Fibroblast of skin of left quadriceps (primary cell): Measurements from ENCODE around the gene CELF2.

ENCODE experiments used
- DNase-seq, 2 experiments: peaks; one replicate each; pipeline ENCODE4 v3.0.0-alpha.2; 2013; ENCODE audit warnings: low read depth in 2 of 2

Gene CELF2

DNA sequence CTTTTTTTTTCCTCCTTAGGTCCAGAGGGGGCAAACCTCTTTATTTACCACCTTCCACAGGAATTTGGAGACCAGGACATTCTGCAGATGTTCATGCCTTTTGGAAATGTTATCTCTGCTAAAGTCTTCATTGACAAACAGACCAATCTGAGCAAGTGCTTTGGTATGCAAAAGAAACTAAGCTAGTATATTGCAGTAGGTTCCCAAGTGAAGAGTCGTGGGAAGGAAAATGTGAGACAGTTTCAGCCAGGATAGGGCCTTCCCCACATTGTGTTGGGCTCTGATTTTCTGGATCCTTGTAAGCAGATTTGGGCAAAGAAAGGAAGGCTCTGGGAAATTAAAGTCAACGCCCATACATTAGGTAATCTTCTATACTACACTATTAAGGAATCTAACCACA, 308.1 kb downstream of the CELF2 start:
- peak; percentile 27 for DNase-seq

DNA sequence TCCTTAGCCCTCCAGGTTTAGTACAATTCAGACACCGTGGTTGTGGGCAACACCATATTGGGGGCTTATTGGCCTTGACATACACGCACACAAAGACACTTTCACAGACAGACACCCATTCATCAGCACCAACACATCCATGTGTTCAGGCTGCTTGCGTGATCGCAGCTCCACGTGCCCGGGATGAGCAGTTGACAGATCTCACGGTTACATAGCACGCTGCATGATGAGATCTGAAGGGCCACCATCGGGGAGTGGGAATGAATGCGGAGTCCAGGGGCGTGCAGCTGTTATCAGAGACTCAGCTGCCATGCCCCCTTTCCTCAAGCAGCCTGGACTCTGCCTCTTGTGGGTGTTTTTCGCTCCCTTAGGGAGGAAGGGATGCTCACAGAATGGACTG, 308.6 kb downstream of the CELF2 start:
- no peak for DNase-seq

- DNase-seq = no peak
These were observed 309.4 kb downstream of the CELF2 start for GRCh38 chr10:11326913-11327616.

DNA sequence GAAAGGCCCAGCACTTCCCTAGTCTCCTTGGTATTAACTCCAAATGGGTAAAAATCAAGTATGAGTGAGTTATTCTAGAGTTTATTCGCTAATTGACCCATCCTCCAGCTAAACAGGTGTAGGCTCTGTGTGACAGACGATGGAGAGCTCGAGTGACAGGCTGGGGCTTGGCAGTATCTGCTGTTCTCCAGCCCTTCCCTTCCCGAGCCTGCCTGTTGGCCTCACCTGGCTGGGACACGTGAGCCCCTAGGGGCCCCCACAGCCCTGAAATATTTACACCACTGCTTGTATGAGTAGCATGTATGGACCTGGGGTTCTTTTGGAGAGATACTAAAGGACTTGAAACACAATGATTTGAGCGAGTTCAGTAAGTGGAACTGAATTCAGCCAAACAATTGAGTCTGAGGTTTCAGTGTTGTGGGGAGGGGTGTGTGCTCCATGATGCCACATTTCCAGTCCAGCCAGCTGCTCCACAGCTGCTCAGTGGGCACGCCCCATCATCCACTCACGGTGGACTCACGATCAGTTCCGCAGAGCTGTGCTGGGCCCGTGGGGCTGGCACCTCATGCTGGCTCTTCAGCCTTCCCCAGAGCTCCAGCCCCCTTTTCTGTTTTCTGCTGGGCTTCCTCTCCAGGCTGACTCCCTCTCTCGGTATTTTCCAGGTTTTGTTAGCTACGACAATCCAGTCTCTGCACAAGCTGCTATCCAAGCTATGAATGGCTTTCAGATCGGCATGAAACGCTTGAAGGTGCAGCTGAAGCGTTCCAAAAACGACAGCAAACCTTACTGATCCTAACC, 310.8 kb downstream of the CELF2 start:
- DNase-seq = no peak

DNA sequence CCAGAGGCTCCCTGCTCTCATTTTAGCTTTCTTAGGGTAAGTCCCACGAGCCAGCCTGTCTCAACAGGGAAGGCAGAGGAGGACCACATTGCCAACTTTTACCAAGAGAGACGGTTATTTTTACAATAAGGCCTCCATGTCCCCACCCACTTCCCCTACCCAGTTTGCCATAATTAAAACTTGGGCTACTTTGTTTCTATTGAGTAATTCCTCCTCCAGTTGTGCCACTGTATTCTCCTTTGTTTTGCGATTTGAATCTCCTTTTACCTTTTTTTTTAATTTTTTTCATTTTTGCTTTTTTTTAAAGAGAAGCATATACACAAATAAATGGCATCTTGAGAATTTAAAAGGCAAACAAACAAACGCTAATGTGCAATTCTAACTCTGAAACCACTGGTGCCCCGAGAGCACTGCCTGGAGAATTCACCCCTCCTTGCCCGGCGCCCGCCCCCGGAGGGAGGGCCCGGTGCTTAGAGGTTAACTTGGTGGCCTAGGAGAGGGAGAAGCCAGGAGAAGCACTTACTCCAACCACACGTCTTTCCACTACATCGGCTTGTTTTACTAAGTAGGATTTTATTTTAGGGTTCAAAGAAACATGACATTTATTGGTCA, 311.5 kb downstream of the CELF2 start:
- DNase-seq = no peak

- DNase-seq = peak; percentile 13 to 16
These were observed 312.8 kb downstream of the CELF2 start for GRCh38 chr10:11330383-11331045.

DNA sequence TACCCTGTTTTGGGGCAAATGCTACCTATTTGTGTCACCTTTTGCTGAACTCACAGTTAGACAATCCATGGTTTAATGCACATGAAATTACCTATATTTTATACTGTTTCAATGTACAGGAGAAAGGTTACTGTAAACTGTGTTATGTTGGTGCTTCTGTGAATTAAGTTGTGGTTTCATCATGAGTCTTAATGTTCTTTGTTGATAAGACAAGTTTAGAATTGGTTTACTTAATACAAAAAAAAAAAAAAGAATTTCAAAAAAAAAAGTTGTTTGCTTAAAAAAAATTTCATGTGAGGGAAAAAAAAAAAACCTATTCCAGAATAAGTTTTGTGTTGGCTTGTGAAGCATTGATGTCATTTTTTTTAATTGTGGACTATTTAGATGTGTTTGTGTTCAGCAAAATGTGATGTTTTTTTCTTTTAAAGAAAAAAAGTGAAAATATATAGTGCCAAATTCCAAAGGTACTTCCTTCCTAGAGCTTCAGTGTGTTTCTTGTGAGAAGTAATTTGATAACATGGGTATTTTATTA, 313.4 kb downstream of the CELF2 start:
- no peak for DNase-seq

GRCh38 chr10:11331726-11332125, 314.1 kb downstream of the CELF2 start:
- peak in 1 of 2 experiments; percentile 1 for DNase-seq

DNA sequence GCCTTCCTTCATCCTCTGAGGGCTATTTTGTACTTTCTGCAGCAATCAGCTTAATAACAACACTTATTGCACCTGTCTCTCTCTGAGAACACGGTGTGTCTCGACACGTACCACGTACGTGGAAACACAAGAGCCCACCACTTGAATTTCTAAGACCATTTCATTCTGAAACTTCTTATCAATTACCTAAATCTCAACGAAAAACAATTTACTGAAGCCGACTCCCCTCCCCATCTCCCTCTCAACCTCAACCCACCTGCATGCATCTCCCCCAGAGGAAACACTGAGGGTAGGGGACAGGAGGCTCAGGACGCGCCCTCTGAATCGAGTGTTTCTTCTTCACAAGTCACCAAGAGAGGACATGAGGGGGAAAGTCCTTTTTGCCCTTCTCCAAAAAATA, 315.2 kb downstream of the CELF2 start:
- no peak for DNase-seq

DNA sequence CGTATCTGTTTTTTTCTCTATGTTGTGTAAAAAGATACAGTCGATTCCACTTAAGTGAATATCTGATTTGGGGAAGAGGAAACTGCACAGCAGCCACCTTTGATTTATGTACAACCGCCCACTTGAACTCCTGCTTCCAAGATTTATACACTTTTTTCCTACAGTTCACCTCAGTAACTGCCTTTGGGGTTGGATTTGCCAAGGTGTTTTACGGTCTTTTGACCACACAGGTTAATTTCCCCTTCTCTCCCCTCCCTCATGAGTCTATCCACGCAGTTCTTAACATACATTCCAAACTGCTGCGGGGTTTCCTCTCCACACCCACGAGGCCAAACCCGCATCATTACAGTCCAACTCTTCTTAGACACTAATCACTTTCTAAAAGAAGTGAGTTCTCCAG, 316.8 kb downstream of the CELF2 start:
- no peak for DNase-seq

DNA sequence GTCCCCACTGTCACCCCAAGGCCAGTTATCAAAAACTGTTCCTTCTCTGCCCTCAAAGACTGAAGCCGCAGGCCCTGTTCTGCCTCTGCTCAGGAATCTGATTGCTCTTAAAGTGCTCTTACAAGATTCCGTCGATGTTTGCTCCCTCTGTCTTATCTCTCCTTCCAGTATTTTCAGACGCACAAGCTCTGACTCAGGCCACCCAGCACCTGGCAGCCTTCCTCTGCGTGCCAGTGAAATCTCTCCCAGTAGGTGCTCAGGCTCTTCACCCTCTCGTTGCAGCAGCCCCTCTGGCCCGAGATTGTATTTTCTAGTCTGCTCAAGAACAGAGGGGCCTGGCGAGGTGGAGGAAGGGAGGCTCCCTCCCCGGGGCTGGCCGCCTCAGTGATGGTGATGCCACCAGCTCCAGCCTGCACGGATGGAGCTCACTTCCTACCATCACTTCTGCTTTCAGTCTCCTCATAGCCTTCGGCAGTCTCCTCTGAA, 317.5 kb downstream of the CELF2 start:
- DNase-seq = no peak

GRCh38 chr10:11335881-11336430, 318.3 kb downstream of the CELF2 start:
- no peak for DNase-seq

DNA sequence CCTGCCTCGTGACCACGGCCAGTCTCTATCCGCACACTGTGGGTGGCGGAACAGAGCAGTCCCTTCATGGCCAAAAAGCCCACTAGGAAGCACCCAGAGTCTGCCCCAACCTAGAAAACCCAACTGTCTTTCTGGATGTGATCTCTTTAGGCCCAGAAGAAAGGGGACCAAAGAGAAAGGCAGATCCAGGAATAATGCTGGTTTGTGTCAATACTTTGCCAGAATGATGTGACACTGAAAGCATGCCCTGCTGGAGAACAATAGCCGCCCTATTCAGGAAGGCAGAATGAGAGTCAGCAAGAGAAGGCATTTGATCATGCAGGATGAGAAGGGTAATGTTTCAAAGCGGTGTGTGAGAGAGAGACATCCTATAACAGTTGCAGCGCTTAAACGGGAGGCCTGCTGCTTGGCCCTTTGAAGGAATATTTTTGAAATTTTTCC, 319.1 kb downstream of the CELF2 start:
- no peak for DNase-seq

- no peak for DNase-seq
These were observed 319.8 kb downstream of the CELF2 start for GRCh38 chr10:11337516-11337915.

DNA sequence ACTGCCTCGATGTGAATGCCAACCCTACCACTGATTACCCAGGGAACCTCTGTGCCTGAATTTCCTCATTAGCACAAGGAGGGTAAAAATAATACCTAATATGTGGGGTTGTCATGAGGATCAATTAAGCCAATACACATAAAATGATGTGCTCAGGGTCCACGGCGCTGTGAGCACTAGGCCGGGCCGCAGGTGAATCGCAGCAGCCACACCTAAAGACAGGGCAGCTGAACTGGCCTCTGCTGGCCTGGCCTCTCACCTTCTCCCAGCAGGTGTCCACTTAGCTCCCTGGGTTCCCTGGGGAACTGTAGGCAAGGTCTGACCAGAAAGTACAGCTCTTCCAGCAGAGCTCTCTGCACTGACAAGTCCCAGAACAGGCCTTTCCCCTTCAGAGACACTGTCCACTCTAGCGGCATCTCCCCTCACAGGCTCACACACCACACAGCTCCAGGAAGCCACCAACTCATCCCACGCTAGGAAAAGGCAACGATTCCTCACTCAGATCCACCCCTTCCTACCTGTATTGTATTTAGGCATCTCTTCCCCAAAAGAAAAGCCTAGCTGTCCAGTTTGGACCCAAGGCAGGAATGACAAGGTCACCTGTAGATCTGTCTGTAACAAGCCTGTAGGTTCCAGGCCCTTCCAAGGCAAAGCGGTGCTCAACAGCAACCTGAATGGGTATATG, 320.6 kb downstream of the CELF2 start:
- DNase-seq = no peak

GRCh38 chr10:11339013-11339412, 321.3 kb downstream of the CELF2 start:
- DNase-seq = no peak

DNA sequence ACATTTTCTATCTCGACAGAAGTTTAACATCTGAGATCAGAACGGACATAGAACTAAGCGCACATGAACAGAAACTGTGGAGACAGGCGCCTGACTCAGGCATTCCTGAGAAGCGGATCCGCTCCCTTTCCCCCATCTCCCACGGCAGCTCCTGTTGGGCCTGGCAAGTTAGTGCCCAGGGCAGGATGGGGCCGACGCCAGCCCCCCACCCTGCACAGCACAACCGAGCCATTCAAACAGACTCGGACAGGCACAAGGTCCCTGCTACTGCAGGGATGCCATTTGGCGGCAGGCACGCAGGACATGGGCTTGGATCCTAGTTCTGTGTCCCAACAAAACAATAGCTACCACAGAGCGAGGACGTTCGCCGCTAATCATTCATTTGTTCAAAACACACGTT, 322.0 kb downstream of the CELF2 start:
- DNase-seq = no peak

GRCh38 chr10:11341283-11341960, 323.8 kb downstream of the CELF2 start:
- no peak for DNase-seq

DNA sequence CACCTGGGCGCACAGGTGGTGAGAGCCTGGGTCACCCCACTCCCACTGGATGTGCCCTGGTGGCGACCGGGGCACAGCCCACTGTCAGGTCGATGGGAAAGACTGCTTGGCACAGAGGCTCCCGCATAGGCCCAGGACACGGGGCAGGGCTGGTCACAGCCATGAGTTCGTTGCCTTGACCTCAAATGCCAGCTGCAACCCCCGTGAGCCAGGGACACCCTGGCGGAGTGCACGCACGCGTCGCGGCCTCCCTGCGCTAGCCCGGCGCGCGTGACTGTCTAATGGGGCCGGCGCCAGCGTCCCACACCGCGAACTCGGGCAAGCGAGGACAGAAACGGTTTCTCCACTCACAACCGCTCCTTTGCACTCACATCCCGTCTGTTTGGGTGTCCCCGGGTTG, 326.4 kb downstream of the CELF2 start:
- DNase-seq = no peak

DNA sequence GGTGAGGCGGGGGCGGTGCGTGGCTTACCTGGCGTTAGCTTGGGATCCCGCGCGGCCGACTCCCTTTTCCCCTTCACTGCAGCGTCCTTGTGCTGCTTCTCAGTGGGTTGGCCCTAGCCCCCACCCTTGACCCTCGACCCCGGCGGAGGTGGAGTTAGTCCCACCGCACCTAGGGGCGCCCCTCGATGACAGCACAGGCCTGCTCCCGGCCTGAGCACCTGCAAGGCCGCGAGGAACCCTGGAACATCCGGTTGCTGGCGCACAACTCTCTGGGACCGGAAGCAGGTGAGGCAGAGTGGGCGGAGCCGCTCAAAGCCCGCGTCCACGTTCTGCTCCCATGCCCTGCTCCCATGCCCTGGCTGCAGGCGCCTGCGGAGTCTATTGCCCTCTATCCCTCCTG, 326.9 kb downstream of the CELF2 start:
- no peak for DNase-seq
